GM18858 (cell line): Measurements from ENCODE around the gene ATE1.
"Not testable (repeated sequence)": the region's sequence is repeated elsewhere in the genome, so short reads cannot be mapped to it uniquely, and the experiment has no call there.

Experiments used
- ATAC-seq: cut with Tn5 transposase; IDR thresholded peaks from one replicate; pipeline ENCODE4 v1.9.1; 2021; ENCODE audit not compliant: unreplicated experiment

Gene ATE1

GRCh38 chr10:121792198-121792597 lies 135.6 kb downstream of the ATE1 start:
- ATAC-seq: no peak

- ATAC-seq: no peak
These were observed 136.1 kb downstream of the ATE1 start for GRCh38 chr10:121791761-121792160.

- no peak for ATAC-seq
These were observed 139.1 kb downstream of the ATE1 start for GRCh38 chr10:121788717-121789116.

GRCh38 chr10:121788115-121788514 lies 139.7 kb downstream of the ATE1 start:
- no peak for ATAC-seq

DNA sequence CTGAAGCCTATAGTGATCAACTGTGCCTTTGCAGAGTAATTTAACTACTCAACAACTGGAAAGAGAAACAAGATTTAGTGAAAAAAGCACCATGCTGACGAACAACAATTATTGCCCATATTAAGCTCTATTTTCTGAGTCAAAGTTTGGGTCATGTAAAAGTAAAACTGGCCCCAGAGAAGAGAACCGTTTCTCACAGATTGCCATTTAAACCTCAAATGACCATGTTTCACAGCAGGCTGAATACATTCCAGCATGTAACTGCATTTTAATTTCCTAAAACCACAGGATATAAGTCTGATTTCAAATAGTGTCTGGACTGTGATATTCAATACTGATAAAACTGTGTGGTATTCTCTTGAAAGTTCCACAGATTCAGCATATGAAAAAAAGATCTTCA lies 140.7 kb downstream of the ATE1 start:
- ATAC-seq: no peak

DNA sequence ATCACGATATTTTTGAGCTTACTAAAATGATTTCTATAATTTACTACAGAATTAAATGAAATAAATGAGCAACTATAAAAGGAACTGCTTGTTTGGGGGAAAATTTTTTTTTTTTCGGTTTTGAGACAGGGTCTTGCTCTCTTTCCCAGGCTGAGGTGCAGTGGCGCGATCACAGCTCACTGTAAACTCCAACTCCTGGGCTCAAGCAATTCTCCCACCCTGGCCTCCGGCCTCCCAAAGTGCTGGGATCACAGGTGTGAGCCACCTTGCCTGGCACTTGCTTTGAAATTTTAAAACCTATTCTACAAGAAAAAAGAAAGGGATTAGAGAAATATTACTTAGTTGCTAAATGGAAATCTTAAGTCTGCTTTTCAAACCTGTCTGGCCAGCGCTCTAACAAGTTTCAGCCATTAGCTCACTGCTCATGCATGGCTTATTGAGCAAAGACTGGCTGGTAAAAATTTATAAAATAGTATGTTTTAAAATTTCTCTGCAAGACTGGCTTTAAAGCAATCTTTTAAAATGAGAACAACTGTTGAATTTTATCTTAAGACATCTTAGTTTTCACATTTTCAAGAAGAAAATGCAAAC lies 144.0 kb downstream of the ATE1 start:
- ATAC-seq: no peak

DNA sequence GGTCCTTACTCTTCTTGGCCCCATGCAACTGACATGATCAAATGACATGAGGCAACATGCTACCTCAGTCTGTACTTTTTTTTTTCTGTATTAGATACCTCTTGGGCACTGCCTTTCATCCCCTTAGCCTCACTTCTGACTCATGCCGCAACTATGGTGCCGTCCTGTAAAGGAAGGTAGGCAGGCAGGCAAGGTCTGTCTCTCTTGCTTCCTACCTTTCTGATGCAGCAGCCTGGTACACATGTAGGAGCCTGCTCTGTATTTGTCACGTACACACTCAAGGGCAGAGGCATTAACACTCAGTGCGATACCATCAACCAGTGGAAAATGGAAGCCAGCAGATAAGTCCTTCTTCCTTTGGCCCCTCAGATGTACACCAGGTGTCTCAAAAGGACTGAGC lies 146.7 kb downstream of the ATE1 start:
- ATAC-seq: no peak

DNA sequence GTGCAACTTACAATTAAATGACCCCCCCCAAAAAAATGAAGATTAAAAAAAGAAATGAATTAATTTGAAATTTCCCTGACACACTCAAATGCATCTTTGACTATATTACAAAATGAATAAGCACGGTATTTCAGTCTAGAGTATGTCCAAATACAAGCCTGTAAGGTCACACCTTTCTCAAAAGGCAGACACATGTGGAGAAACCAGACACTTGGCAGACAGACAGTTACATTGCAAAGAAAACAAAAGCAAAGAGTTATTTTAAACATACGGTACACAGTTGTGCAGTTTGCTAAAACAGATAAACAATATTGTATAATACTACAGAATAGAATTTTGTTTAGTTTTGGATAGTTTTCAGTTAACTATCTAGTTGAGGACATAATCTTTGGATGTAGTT lies 153.0 kb downstream of the ATE1 start:
- no peak for ATAC-seq

- ATAC-seq: no peak
These were observed 153.4 kb downstream of the ATE1 start for GRCh38 chr10:121774404-121774803.

DNA sequence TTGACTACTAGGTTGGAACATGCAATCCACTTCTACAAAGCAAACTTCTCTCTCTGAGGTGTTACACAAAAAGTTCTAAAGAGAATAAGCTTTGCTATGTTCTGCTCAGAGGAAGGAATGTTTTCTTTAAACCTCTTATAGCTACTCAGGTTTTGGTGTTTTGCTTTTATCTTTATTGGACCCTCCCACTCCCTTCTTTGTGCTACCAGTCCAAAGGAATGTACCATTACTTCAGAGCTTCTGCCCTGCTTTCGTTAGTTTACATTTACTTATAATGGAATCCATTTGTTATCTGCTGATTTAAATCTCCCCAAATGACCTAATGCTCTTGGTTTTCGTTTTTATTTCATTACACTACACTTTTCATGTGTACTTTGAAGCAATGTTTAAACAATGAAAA lies 154.9 kb downstream of the ATE1 start:
- no peak for ATAC-seq

- no peak for ATAC-seq
These were observed 155.4 kb downstream of the ATE1 start for GRCh38 chr10:121772406-121772805.

DNA sequence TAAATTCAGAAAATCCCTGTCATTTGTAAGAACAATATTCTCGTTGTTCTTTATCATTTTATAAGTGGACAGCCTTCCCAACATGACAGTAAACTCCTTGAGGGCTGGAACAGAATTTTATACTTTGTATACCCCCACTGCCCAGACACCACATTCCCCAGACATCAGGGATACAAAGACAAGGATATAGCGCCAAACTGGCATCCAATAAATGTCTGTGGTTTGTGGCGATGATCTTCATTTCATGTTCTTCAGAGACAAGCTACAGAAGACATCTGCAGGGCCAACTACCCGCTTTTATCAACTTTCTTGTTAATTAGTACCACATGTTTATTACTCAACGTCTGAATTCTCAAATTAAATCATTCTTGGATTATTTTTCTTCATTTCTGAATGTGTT lies 155.9 kb downstream of the ATE1 start:
- no peak for ATAC-seq

GRCh38 chr10:121766426-121766825 lies 161.4 kb downstream of the ATE1 start:
- ATAC-seq: no peak

GRCh38 chr10:121765204-121765603 lies 162.6 kb downstream of the ATE1 start:
- ATAC-seq: no peak

DNA sequence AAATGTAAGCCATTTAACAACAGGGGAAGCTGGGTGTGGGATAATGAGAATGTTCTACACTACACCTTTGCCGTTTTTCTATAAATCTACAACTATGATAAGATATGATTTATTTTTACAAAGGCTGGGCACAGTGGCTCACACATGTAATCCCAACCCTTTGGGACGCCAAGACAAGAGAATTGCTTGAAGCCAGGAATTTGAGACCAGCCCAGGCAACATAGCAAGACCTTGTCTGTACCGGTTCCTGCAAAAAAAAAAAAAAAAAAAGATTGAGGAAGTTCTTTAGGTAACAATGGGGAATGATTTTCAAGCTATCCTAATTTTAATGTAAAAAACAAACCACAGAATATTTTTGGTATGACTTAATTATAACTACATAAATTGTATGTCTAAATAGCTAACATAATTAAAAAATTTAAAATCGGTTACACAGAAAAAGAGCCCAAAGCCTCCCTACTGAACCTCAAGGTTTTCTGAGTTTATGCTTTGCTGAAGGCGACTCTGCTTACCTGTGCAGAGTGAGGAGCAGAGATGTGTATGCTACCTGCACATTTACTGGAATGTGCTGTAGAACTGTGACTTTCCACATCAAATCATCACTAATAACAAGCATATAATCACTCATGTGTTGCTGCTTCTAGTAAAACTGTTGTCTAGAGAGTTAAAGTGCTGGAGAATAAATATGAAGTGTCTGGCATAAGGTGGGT lies 163.4 kb downstream of the ATE1 start:
- no peak for ATAC-seq

GRCh38 chr10:121757241-121757640 lies 170.6 kb downstream of the ATE1 start:
- ATAC-seq: not testable (repeated sequence)

GRCh38 chr10:121755496-121755895 lies 172.3 kb downstream of the ATE1 start:
- ATAC-seq: not testable (repeated sequence)

GRCh38 chr10:121754666-121755065 lies 173.2 kb downstream of the ATE1 start:
- ATAC-seq: no peak

DNA sequence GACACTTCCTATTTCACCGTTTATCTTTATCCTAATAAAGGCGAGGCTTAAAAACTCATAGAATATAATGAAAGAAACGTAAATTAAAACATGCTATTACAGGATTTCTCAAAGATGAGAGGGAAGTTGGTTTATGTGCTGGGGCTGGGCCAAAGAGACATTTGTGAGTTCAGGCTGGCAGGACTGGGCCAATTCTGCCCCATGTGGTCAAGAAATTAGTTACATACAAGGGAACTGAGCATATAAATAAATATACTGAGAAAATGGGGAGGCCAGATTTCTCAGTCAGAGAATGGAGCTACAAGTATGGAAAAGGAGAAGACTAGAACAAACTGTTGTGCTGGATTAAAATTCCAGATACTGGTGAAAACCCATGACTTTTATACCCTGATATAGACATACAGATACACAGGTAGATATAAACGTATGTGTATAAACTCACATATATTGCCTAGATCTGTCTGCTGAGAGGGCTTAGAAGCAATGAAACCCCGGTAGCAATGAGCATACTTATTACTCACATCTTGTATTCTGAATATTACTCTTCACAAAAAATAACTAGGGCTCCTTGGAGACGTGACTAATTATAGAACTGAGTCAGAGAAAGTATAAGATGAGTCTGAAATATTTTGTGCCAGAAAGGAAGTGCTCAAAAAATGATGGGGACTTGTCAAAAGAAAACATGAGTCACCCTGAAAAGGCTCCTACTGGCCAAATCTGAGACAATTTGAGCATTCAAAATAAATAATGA lies 173.9 kb downstream of the ATE1 start:
- peak; percentile 88 for ATAC-seq

DNA sequence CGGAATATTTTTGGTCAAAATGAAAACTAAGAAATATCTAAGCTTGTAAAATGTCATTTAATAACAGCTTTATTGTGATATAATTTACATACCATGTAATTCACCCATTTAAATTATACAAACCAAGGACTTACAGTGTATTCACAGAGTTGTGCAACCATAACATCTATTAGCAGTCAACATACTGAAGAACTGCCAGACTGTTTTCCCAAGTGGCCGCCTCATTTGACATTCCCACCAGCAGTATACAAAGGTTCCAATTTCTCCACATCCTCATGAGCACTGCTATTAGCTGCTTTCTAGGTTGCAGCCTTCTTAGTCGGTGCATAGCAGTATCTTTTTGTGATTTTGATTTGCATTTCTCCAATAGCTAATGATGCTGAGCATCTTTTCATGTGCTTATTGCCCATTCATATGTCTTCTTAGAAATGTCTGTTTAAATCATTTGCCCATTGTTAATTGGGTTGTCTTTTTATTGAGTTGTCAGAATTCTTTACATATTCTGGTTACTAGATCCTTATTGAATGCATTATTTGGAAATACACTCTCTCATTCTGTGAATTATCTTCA lies 176.6 kb downstream of the ATE1 start:
- ATAC-seq: no peak

DNA sequence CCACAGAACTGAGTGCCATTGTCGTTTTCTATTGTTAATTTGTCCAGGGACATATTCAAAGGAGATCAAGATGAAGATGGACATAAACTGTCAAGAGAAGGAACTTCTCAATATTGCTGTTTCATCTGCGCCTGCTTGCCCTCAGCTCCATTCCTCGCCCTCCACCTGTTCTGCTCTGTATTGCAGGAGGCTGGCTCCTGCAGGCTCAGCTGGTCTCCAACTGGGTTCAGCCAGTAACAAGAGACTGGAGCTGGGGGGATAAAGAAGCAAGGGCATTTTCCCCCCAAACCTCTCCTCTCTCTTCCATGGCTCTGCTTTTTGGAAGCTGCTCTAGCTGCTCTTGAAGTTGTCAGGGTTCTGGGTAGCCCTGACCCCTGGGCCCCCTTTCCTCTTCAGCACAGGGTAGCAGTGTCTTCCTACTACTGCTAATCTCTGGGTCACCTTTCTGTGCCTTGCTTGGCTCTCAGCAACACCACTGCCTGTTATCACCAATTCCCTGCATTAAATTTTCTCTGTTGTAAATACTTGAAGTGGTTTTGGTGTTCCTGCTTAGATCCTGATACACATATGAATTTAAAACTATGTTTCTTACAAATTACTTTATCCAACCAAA lies 180.6 kb downstream of the ATE1 start:
- no peak for ATAC-seq
